GM18526 (cell line): ENCODE data around the gene TRAF3.
A peak's percentile ranks its signal among the peaks of the same experiment; 100 is the strongest.

Source experiments
- POLR2A ChIP-seq: IDR thresholded peaks from 3 replicates; pipeline ENCODE4 v1.6.1; 2011; ENCODE audit not compliant: insufficient read length; ENCODE audit errors: extremely low read depth

TRAF3 gene

GRCh38 chr14:102768223-102769048 is 8.8 kb upstream of the TRAF3 start:
- TF ChIP-seq POLR2A = no peak

DNA sequence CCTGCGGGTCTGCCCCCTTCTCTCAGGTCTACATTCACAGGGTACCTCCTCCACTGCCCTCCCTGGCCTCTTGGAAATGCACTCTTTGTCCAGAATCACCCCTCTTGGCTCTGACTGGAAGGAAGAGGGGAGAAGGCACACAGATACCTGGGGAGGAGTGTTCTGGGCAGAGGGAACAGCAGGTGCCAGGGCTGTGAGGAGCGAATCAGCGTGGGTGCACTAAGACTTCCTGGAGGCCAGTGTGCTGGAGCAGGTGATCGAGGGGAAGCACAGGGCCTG is 8.3 kb upstream of the TRAF3 start:
- TF ChIP-seq POLR2A = no peak

DNA sequence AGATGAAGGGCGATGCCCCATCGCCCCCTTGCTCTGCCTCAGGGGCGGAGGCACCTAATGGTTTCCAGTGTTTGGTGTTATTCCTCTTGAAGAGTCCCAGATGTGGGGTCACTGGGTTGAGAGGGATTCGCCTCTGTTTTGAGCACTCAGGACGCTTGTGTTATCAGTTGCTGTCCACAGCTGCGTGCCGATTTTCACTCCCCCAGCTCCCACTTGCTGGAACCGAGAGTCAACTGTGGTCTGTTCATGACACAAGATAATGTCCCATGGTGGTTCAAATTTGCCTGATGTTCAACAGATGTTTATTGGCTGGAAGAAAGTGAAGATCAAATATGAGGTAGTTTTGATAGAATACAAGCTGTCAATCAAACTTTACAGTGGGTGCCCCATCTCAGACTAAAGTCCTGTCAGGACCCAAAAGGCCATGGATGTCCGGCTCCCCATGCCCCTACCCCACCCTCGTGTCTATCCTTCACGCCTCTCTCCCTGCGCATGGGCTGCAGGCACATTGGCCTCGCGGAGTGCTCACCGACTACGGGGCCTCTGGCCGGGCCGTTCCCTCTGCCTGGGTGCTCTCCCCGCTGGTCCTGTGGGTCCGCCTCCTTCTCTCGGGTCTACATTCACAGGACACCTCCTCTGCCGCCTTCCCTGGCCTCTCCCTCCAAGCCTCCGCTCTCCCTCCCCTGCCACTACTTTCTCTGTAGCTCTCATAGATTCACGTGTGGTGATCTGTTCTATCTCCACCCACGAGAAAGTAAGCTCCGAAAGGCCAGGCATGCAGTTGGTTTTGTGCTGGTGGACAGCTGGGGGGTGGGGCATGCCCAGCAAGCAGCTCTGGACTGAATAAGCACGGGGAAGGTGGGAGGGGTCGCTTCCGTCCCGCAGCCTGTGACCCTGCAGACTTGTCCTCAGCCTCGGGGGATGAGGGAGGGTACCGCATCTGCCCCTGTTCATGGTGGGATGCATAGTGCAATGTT is 6.8 kb upstream of the TRAF3 start:
- TF ChIP-seq POLR2A = no peak

GRCh38 chr14:102771144-102771543 is 6.1 kb upstream of the TRAF3 start:
- no peak for TF ChIP-seq POLR2A

DNA sequence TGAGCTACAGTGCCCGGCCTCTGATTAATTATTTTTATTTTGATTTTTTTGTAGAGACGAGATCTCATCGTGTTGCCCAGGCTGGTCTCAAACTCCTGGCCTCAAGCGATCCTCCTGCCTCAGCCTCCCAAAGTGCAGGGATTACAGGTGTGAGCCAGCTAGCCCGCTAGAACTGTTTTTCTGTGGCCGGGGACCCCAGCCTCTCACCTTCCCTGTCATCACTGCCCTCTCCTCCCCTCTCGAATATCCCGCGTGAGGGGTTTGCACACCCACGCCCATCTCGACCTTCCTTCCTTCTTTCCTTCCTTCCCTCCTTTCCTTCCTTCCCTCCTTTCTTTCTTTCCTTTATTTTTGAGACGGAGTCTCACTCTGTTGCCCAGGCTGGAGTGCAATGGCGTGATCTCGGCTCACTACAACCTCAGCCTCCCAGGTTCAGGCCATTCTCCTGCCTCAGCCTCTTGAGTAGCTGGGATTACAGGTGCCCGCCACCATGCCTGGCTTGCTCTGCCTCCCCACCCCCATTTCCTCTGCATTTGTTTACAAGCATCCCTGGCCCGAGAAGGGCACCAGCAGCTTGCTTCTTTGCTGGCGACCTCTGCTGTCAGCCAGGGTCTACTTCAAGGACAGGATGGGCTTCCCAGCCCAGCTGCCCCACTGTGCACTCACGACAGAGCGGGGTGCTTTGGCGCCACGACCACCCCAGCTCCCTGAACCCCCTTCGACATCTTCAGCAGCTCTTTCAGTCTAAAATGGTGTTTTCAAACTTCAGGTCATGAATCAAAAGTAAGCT is 4.3 kb upstream of the TRAF3 start:
- TF ChIP-seq POLR2A = no peak

DNA sequence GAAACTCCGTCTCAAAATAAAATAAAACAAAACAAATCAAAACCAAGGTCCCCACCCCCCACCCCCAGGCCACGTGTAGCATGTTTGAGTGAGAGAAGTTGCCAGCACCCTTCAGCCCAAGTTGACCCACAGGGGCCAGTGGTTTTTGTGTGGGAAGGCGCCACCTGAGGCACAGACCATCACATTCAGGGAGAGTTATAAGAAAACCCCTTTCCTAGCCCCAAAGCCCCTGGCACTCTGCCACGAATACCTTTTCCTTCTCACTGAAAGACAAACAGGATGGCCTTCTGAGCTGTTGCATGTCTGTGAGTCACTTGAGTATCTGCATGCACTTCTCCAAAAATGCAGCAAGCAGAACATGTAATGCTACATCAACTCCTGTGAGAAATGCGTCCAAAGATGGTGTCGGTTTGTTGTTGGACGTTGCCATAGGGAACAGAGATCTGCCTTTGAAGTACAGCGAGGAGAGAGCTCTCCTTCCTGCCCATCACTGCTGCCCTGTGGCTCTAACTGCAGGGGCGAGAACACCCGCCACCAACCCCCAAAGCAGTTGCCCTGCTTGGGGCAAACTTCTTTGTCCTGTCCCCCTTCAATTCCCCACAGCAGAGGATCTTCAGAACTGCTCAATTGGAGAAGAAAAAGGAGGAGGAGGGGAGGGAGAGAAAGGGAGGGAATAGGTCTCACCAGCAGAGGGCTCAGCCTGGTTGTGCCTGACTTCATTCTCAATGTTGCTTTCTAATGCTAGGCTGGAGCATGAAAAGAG is 2.7 kb upstream of the TRAF3 start:
- TF ChIP-seq POLR2A = no peak

DNA sequence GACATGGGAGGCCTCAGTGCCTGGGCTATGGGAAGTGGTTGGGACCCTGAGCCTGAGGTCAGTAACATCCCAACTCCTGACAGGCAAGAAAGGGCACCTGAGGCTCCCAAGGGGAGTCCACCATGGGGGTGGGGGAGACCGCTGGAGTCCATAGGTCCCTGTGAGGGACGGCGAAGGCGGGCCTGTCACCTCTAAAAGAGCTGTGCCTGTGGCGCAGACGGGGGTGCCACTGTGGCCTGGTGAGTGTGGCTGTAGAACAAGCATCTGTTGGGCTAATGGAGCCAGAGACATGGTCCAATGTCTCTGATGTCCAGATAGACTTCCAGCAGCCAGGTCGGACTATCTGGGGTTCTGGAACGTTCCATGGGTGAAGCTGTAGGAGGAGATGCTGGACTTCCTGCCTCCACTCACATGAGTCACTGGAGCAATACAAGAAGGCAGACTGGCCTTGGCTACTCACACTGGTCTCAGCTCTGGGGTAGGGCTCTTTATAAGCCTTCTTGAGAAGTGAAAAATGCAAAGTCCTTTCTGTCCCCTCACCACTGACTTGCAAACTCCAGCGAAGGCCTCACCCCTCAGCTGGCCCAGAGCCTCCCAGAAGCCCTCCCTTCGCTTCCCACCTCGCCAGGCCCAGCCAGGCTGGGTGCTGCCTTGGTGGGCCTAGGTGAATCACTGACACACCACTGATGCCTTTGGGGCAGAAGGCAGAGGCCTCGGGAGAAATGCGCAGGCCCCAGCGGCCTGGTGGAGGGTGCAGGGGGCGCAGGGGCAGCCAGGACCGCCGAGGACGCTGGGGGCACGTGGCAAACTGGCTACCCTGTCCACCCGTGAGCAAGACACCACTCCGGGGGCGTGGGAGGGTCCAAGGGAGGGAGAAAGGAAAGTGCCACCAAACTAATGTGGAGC is 1.1 kb upstream of the TRAF3 start:
- TF ChIP-seq POLR2A = peak; percentile 37

- TF ChIP-seq POLR2A = no peak
Observed at GRCh38 chr14:102777711-102778337, 575 bp downstream of the TRAF3 start.

DNA sequence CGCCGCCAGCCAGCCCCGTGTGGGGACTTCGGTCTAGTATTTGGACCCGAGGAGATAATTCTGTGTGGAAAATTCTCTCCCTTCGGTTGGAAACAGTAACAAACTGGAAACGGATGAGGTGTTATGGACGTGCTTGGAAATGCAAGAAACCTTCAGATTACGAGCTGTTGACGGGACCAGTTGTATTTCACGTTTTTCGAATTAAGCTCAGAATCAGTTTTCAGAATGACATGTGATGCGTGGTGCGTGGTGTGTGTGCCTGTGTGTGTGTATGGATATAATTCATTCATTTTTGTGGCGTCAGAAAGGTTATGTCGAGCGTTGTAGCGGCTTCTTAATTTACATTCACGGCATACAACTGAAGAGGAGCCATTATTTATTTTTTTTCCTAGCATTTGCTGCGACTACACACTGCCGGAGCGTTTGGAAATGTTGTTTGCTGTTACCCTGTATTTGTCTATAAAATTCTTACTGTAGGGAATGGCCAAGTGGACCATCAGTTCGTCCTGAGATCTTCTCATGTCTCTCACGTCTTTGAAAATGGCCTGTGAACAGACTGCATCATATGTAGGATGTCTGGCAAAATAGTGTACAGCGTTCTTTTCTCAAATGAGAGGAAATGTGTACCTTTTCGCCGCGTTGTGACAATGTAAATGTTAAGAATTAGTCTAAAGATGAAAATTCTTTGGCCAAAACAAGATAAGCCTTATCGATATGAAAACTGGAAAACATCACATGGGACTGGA is 1.3 kb downstream of the TRAF3 start:
- no peak for TF ChIP-seq POLR2A

- no peak for TF ChIP-seq POLR2A
Observed at GRCh38 chr14:102779084-102779462, 1.8 kb downstream of the TRAF3 start.

- no peak for TF ChIP-seq POLR2A
Observed at GRCh38 chr14:102779574-102780315, 2.5 kb downstream of the TRAF3 start.

GRCh38 chr14:102781063-102781462 is 3.8 kb downstream of the TRAF3 start:
- TF ChIP-seq POLR2A = no peak
